GM10847 (cell line): Measurements from ENCODE around the gene IGFLR1.

Experiments used
- POLR2A ChIP-seq: IDR thresholded peaks from 2 replicates; pipeline ENCODE4 v1.6.1; 2011; ENCODE audit not compliant: insufficient read length; ENCODE audit errors: extremely low read depth

IGFLR1 gene

GRCh38 chr19:35782589-35782988 is 40.3 kb upstream of the IGFLR1 start:
- TF ChIP-seq POLR2A, result no peak

GRCh38 chr19:35781650-35782049 is 39.4 kb upstream of the IGFLR1 start:
- no peak for TF ChIP-seq POLR2A

GRCh38 chr19:35780717-35781116 is 38.5 kb upstream of the IGFLR1 start:
- no peak for TF ChIP-seq POLR2A

- TF ChIP-seq POLR2A, result no peak
These were observed 37.8 kb upstream of the IGFLR1 start for GRCh38 chr19:35780058-35780457.

GRCh38 chr19:35779033-35779432 is 36.8 kb upstream of the IGFLR1 start:
- TF ChIP-seq POLR2A, result no peak

- no peak for TF ChIP-seq POLR2A
These were observed 35.7 kb upstream of the IGFLR1 start for GRCh38 chr19:35777961-35778360.

GRCh38 chr19:35777086-35777841 is 35.0 kb upstream of the IGFLR1 start:
- no peak for TF ChIP-seq POLR2A

GRCh38 chr19:35776102-35776788 is 34.0 kb upstream of the IGFLR1 start:
- TF ChIP-seq POLR2A, result no peak

- peak; percentile 55 for TF ChIP-seq POLR2A
These were observed 33.2 kb upstream of the IGFLR1 start, which contains the start of gene ARHGAP33 for GRCh38 chr19:35775298-35776101. Gene ARHGAP33, plus strand, starts transcription at chr19:35775564. Its CDS starts 95 bp downstream, at chr19:35775659.

GRCh38 chr19:35775046-35775297 is 32.7 kb upstream of the IGFLR1 start:
- no peak for TF ChIP-seq POLR2A

GRCh38 chr19:35774274-35775045 is 32.2 kb upstream of the IGFLR1 start:
- TF ChIP-seq POLR2A, result no peak

GRCh38 chr19:35773020-35773806 is 31.0 kb upstream of the IGFLR1 start:
- TF ChIP-seq POLR2A, result no peak

- no peak for TF ChIP-seq POLR2A
These were observed 25.8 kb upstream of the IGFLR1 start for GRCh38 chr19:35768082-35768421.

- no peak for TF ChIP-seq POLR2A
These were observed 25.2 kb upstream of the IGFLR1 start for GRCh38 chr19:35767288-35768081.
